HG03460 (cell line): ENCODE data around the gene AUTS2.
"Not testable (repeated sequence)": the region's sequence is repeated elsewhere in the genome, so short reads cannot be mapped to it uniquely, and the experiment has no call there.

Source experiments
- ATAC-seq: cut with Tn5 transposase; IDR thresholded peaks from one replicate; pipeline ENCODE4 v1.9.1; 2021; ENCODE audit not compliant: unreplicated experiment

AUTS2 gene

GRCh38 chr7:70270149-70270548 is 671.9 kb downstream of the AUTS2 start:
- no peak for ATAC-seq

GRCh38 chr7:70271617-70272081 is 673.4 kb downstream of the AUTS2 start:
- ATAC-seq = no peak

GRCh38 chr7:70275570-70275969 is 677.3 kb downstream of the AUTS2 start:
- ATAC-seq = not testable (repeated sequence)

- ATAC-seq = no peak
Observed at GRCh38 chr7:70285187-70285586, 686.9 kb downstream of the AUTS2 start.

- no peak for ATAC-seq
Observed at GRCh38 chr7:70285854-70286253, 687.6 kb downstream of the AUTS2 start.

GRCh38 chr7:70288781-70289456 is 690.6 kb downstream of the AUTS2 start:
- no peak for ATAC-seq

- no peak for ATAC-seq
Observed at GRCh38 chr7:70292716-70293115, 694.4 kb downstream of the AUTS2 start.

- no peak for ATAC-seq
Observed at GRCh38 chr7:70294211-70294911, 696.1 kb downstream of the AUTS2 start.

GRCh38 chr7:70298780-70299471 is 700.7 kb downstream of the AUTS2 start:
- ATAC-seq = no peak

GRCh38 chr7:70299472-70299807 is 701.2 kb downstream of the AUTS2 start:
- ATAC-seq = no peak

GRCh38 chr7:70301673-70302185 is 703.5 kb downstream of the AUTS2 start:
- ATAC-seq = no peak

GRCh38 chr7:70303309-70303708 is 705.0 kb downstream of the AUTS2 start:
- no peak for ATAC-seq

GRCh38 chr7:70303780-70304179 is 705.5 kb downstream of the AUTS2 start:
- ATAC-seq = no peak

GRCh38 chr7:70306173-70306572 is 707.9 kb downstream of the AUTS2 start:
- no peak for ATAC-seq

GRCh38 chr7:70307544-70308106 is 709.4 kb downstream of the AUTS2 start:
- ATAC-seq = no peak

GRCh38 chr7:70312336-70312735 is 714.1 kb downstream of the AUTS2 start:
- no peak for ATAC-seq

- ATAC-seq = no peak
Observed at GRCh38 chr7:70313271-70313670, 715.0 kb downstream of the AUTS2 start.

GRCh38 chr7:70313687-70314086 is 715.4 kb downstream of the AUTS2 start:
- ATAC-seq = no peak

- ATAC-seq = no peak
Observed at GRCh38 chr7:70314221-70314620, 715.9 kb downstream of the AUTS2 start.

GRCh38 chr7:70316745-70317144 is 718.5 kb downstream of the AUTS2 start:
- no peak for ATAC-seq

- ATAC-seq = no peak
Observed at GRCh38 chr7:70317356-70317755, 719.1 kb downstream of the AUTS2 start.

- ATAC-seq = no peak
Observed at GRCh38 chr7:70318511-70318910, 720.2 kb downstream of the AUTS2 start.
